K562 (cell line): ENCODE data around the gene PPP2R1B. TPM values are rescaled to one million over a fixed set of nuclear protein-coding genes. Genes with fewer than 3 reads are reported as not detected.

Experiments
- ARID2 ChIP-seq: fragments of 450-650 bp; IDR thresholded peaks from 2 replicates; pipeline ENCODE4 v1.6.1; 2017; ENCODE audit warnings: antibody characterized with exemption, mild to moderate bottlenecking
- CBFB ChIP-seq: sonication (generic); formaldehyde crosslinking; IDR thresholded peaks from 2 replicates; pipeline ENCODE4 v1.4.0; 2020; ENCODE audit warnings: mild to moderate bottlenecking, missing genetic modification reagents
- DIDO1 ChIP-seq: fragments of 450-650 bp; IDR thresholded peaks from 2 replicates; pipeline ENCODE4 v1.6.1; 2016; ENCODE audit warnings: low read depth, missing biosample characterization, missing genetic modification characterization
- FIP1L1 ChIP-seq: fragments of 200-400 bp; formaldehyde crosslinking; IDR thresholded peaks from 2 replicates; pipeline ENCODE4 v1.6.1; 2018; ENCODE audit warnings: mild to moderate bottlenecking, low read depth, low read length; ENCODE audit not compliant: poor library complexity, severe bottlenecking
- HSF4 ChIP-seq: fragments of 250-450 bp; sonication (Bioruptor Pico); IDR thresholded peaks from 2 replicates; pipeline ENCODE4 v2.1.2; 2022; ENCODE audit warnings: mild to moderate bottlenecking, moderate library complexity, borderline replicate concordance
- PPARD ChIP-seq: fragments of 250-450 bp; sonication (Bioruptor Pico); IDR thresholded peaks from 2 replicates; pipeline ENCODE4 v1.8.0; 2022; ENCODE audit warnings: inconsistent platforms, mild to moderate bottlenecking, moderate library complexity
- PURB ChIP-seq: sonication (generic); formaldehyde crosslinking; IDR thresholded peaks from 2 replicates; pipeline ENCODE4 v1.9.0; 2021; ENCODE audit warnings: low read depth, mild to moderate bottlenecking, missing genetic modification reagents
- RBFOX2 ChIP-seq: fragments of 200-400 bp; formaldehyde crosslinking; IDR thresholded peaks from 2 replicates; pipeline ENCODE4 v1.6.1; 2017; ENCODE audit warnings: low read depth, mild to moderate bottlenecking, low read length, moderate library complexity
- RHOXF2B ChIP-seq: fragments of 250-450 bp; sonication (Bioruptor Pico); conservative IDR thresholded peaks from 2 replicates; pipeline ENCODE4 v1.5.1; 2021
- TBL1XR1 ChIP-seq, 2 experiments: IDR thresholded peaks; 2 replicates each; pipeline ENCODE4 v1.6.1; 2012; ENCODE audit warnings: improper control_type of control experiment in 2 of 2, low read length in 2 of 2, mild to moderate bottlenecking in 1 of 2
- TRIM25 ChIP-seq: fragments of 450-650 bp; IDR thresholded peaks from 2 replicates; pipeline ENCODE4 v1.7.0; 2016; ENCODE audit warnings: borderline replicate concordance
- TSHZ1 ChIP-seq: fragments of 250-450 bp; sonication (Bioruptor Pico); IDR thresholded peaks from 2 replicates; pipeline ENCODE4 v1.4.0; 2020; ENCODE audit warnings: mild to moderate bottlenecking, moderate library complexity
- ZBTB11 ChIP-seq, 3 experiments: fragments of 200-800 bp in 1 of 3; fragments of 250-450 bp in 1 of 3; fragments of 450-650 bp in 1 of 3; sonication (Bioruptor Pico) in 1 of 3; sonication (Bioruptor generic) in 1 of 3; formaldehyde crosslinking in 1 of 3; IDR thresholded peaks; 2 replicates each; pipeline versions ENCODE4 v1.6.1 to v1.8.0; 2016 to 2022; ENCODE audit warnings: mild to moderate bottlenecking in 2 of 3, missing genetic modification characterization in 2 of 3, missing compliant biosample characterization in 1 of 3, moderate library complexity in 1 of 3
- ZC3H11A ChIP-seq: IDR thresholded peaks from 2 replicates; pipeline ENCODE4 v1.6.1; 2012; ENCODE audit warnings: low read depth, low read length, improper control_type of control experiment
- ZNF740 ChIP-seq, 3 experiments: fragments of 200-800 bp in 1 of 3; sonication (Bioruptor generic) in 1 of 3; sonication (generic) in 1 of 3; formaldehyde crosslinking in 1 of 3; IDR thresholded peaks; 2 replicates each; pipeline versions ENCODE4 v1.6.1 to v1.8.0; 2016 to 2022; ENCODE audit warnings: mild to moderate bottlenecking in 2 of 3, missing compliant biosample characterization in 2 of 3, missing genetic modification characterization in 2 of 3, missing genetic modification reagents in 1 of 3
- ZSCAN32 ChIP-seq: fragments of 450-650 bp; formaldehyde crosslinking; IDR thresholded peaks from 2 replicates; pipeline ENCODE4 v1.4.0; 2020; ENCODE audit warnings: mild to moderate bottlenecking, moderate library complexity
- polyA plus RNA-seq, 8 experiments: library from polyadenylated mRNA; depleted of rRNA in 4 of 8; stranded (reverse) in 5 of 8; unstranded in 3 of 8; fragments of >200 nt; fragmentation: Nextera tagmentation in 2 of 8; fragmentation: Illumina TruSeq in 1 of 8; extraction: Ambion mirVana in 2 of 8; extraction: Trizol in 1 of 8; gene quantifications; 2 replicates each; pipeline versions ENCODE4 v1.2.1 to v1.2.3, GENCODE V29; 2011 to 2014; ENCODE audit warnings: inconsistent platforms in 1 of 8, missing spikeins in 1 of 8
- total RNA-seq, 7 experiments: library from RNA; depleted of rRNA in 6 of 7; stranded (reverse); fragments of >200 nt in 6 of 7; fragmentation: Illumina TruSeq in 2 of 7; extraction: Trizol in 2 of 7; gene quantifications; 2 replicates each; pipeline versions ENCODE4 v1.2.1 to v1.2.3, GENCODE V29; 2011 to 2021; ENCODE audit warnings: low replicate concordance in 1 of 7

The PPP2R1B gene
- total and polyA plus RNA-seq, 9 of the 15 experiments (the other 6 are each of a cell fraction or from before 2014, with no cell fraction given) = 24.6 to 68.5 (median 39.8) TPM

GRCh38 chr11:111765984-111766833 is at the start of gene PPP2R1B (continued):
- TF ChIP-seq PPARD (CRISPR knock-in tag) (no peak), ARID2 (no peak), RHOXF2B (CRISPR knock-in tag) (no peak), DIDO1 (tag) (no peak), TBL1XR1 (IDR thresholded peaks at IDR 0.05; ENCODE audit: low read length in 2 of 2) (0 out of 4 replicates have a peak, but pooled peaks of 1 of the 2 experiments have one; percentile 37), ZNF740 (CRISPR knock-in tag; IDR thresholded peaks at IDR 0.05) (peak; percentile 80), ZNF740 (tag; IDR thresholded peaks at IDR 0.05) (0 out of 4 replicates have a peak, but pooled peaks of 1 of the 2 experiments have one; percentile 50), TRIM25 (no peak), ZC3H11A (no peak), RBFOX2 (peak; percentile 87), FIP1L1 (no peak), TSHZ1 (CRISPR knock-in tag) (no peak), PURB (CRISPR knock-in tag) (no peak), CBFB (no peak), ZBTB11 (CRISPR knock-in tag; IDR thresholded peaks at IDR 0.05) (no peak), ZSCAN32 (no peak), HSF4 (CRISPR knock-in tag) (no peak)
